GM12878 (cell line): ENCODE results near the gene ATP5F1D. TPM values are rescaled to one million over a fixed set of nuclear protein-coding genes. Genes with fewer than 3 reads are reported as not detected.

ENCODE experiments used
- CBX3 ChIP-seq: fragments of 200-600 bp; sonication (generic); IDR thresholded peaks from 2 replicates; pipeline ENCODE4 v1.6.1; 2016; ENCODE audit warnings: low read depth, borderline replicate concordance
- HDAC6 ChIP-seq: fragments of 200-600 bp; sonication (generic); IDR thresholded peaks from one replicate; pipeline ENCODE4 v1.8.0; 2017; ENCODE audit warnings: antibody characterized with exemption; ENCODE audit not compliant: unreplicated experiment
- POU2F2 ChIP-seq: IDR thresholded peaks from 3 replicates; pipeline ENCODE4 v1.6.1; 2011; ENCODE audit warnings: low read depth, mild to moderate bottlenecking, low read length, borderline replicate concordance
- RFX5 ChIP-seq: IDR thresholded peaks from 2 replicates; pipeline ENCODE4 v1.6.1; 2011; ENCODE audit warnings: low read depth, low read length, improper control_type of control experiment
- SIN3A ChIP-seq: IDR thresholded peaks from 2 replicates; pipeline ENCODE4 v1.6.1; 2012; ENCODE audit warnings: low read depth, low read length, improper control_type of control experiment
- SIX5 ChIP-seq: IDR thresholded peaks from 2 replicates; pipeline ENCODE4 v1.6.1; 2011; ENCODE audit warnings: mild to moderate bottlenecking, low read depth, low read length, moderate library complexity; ENCODE audit not compliant: severe bottlenecking
- ZNF207 ChIP-seq: fragments of 450-650 bp; IDR thresholded peaks from 2 replicates; pipeline ENCODE4 v1.6.1; 2014; ENCODE audit warnings: antibody characterized with exemption, mild to moderate bottlenecking, borderline replicate concordance
- polyA plus RNA-seq, 11 experiments: library from polyadenylated mRNA; depleted of rRNA in 4 of 11; unstranded in 6 of 11; stranded (reverse) in 5 of 11; fragments of >200 nt; fragmentation: Nextera tagmentation in 4 of 11; fragmentation: Illumina TruSeq in 1 of 11; extraction: Ambion mirVana in 4 of 11; extraction: Trizol in 1 of 11; gene quantifications; 1 replicate in 1 of 11; 2 replicates in 10 of 11; pipeline versions ENCODE4 v1.2.1 to v1.2.3, GENCODE V29; 2011 to 2016; ENCODE audit warnings: inconsistent platforms in 2 of 11, missing spikeins in 2 of 11, low read depth in 1 of 11
- total RNA-seq, 4 experiments: library from RNA; depleted of rRNA in 3 of 4; stranded (reverse); fragments of >200 nt in 3 of 4; fragmentation: Illumina TruSeq in 1 of 4; extraction: Trizol in 1 of 4; gene quantifications; 2 replicates each; pipeline versions ENCODE4 v1.2.1 to v1.2.3, GENCODE V29; 2013 to 2021
- TF ChIP-seq, protein P1 (sequence below): fragments of 450-650 bp; IDR thresholded peaks from 2 replicates; pipeline ENCODE4 v1.6.1; 2018; ENCODE audit warnings: borderline replicate concordance, mild to moderate bottlenecking; ENCODE audit not compliant: partially characterized antibody
- TF ChIP-seq, protein P2 (sequence below), 3 experiments: IDR thresholded peaks in 2 of 3; conservative IDR thresholded peaks in 1 of 3; 2 replicates each; pipeline ENCODE4 v1.5.1; 2011; ENCODE audit warnings: low read depth in 3 of 3, low read length in 3 of 3, mild to moderate bottlenecking in 3 of 3, control low read depth in 2 of 3, moderate library complexity in 2 of 3, inconsistent platforms in 1 of 3, mixed read lengths in 1 of 3; ENCODE audit not compliant: control insufficient read depth in 2 of 3, insufficient read depth in 1 of 3; ENCODE audit errors: extremely low read depth in 1 of 3
- TF ChIP-seq, protein P3 (sequence below): fragments of 450-650 bp; formaldehyde crosslinking; IDR thresholded peaks from 2 replicates; pipeline ENCODE4 v1.5.0; 2022; ENCODE audit warnings: mild to moderate bottlenecking, missing genetic modification characterization
- TF ChIP-seq, protein P4 (sequence below): IDR thresholded peaks from 2 replicates; pipeline ENCODE4 v1.6.1; 2011; ENCODE audit warnings: borderline replicate concordance, low read depth, mild to moderate bottlenecking, moderate library complexity, low read length; ENCODE audit not compliant: insufficient read depth, poor library complexity, severe bottlenecking

The ATP5F1D gene
- total and polyA plus RNA-seq, 10 of the 15 experiments (the other 5 are each of a cell fraction or from before 2014, with no cell fraction given), result 7.2 to 357 (median 49.5) TPM

DNA sequence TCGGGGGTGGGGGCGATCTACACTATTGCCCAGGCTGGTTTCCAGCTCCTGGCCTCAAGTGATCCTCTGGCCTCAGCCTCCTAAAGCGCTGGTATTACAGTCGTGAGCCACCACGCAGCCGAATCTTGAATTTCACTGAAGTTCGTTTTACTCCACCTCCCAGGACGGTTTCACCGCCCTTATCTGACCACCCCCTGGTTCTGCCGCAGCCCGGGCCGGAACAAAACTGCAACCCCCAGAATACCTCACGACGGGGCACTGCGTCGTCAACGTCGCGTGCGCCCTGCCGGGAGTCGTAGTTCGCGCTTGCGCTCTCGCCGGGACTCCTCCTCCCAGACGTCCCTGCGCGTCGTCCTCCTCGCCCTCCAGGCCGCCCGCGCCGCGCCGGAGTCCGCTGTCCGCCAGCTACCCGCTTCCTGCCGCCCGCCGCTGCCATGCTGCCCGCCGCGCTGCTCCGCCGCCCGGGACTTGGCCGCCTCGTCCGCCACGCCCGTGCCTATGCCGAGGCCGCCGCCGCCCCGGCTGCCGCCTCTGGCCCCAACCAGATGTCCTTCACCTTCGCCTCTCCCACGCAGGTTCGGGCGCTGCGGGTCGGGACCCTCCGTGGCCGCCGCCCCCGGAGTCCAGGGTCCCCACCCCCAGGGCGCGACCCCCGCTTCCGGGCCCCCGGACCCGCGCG lies at the start of gene ATP5F1D (continued):
- TF ChIP-seq, protein P1, sequence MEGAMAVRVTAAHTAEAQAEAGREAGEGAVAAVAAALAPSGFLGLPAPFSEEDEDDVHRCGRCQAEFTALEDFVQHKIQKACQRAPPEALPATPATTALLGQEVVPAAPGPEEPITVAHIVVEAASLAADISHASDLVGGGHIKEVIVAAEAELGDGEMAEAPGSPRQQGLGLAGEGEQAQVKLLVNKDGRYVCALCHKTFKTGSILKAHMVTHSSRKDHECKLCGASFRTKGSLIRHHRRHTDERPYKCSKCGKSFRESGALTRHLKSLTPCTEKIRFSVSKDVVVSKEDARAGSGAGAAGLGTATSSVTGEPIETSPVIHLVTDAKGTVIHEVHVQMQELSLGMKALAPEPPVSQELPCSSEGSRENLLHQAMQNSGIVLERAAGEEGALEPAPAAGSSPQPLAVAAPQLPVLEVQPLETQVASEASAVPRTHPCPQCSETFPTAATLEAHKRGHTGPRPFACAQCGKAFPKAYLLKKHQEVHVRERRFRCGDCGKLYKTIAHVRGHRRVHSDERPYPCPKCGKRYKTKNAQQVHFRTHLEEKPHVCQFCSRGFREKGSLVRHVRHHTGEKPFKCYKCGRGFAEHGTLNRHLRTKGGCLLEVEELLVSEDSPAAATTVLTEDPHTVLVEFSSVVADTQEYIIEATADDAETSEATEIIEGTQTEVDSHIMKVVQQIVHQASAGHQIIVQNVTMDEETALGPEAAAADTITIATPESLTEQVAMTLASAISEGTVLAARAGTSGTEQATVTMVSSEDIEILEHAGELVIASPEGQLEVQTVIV, result no peak
- no peak for TF ChIP-seq RFX5
- TF ChIP-seq, protein P2, sequence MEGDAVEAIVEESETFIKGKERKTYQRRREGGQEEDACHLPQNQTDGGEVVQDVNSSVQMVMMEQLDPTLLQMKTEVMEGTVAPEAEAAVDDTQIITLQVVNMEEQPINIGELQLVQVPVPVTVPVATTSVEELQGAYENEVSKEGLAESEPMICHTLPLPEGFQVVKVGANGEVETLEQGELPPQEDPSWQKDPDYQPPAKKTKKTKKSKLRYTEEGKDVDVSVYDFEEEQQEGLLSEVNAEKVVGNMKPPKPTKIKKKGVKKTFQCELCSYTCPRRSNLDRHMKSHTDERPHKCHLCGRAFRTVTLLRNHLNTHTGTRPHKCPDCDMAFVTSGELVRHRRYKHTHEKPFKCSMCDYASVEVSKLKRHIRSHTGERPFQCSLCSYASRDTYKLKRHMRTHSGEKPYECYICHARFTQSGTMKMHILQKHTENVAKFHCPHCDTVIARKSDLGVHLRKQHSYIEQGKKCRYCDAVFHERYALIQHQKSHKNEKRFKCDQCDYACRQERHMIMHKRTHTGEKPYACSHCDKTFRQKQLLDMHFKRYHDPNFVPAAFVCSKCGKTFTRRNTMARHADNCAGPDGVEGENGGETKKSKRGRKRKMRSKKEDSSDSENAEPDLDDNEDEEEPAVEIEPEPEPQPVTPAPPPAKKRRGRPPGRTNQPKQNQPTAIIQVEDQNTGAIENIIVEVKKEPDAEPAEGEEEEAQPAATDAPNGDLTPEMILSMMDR (IDR thresholded peaks at IDR 0.05 in 2 of 3, conservative IDR thresholded peaks at IDR 0.05 in 1 of 3; ENCODE audit: control insufficient read depth in 2 of 3, extremely low read depth in 1 of 3, insufficient read depth in 1 of 3, low read depth in 3 of 3, low read length in 3 of 3), result no peak
- no peak for TF ChIP-seq HDAC6
- TF ChIP-seq ZNF207, result no peak; the same call in 1 of the 2 replicates
- TF ChIP-seq, protein P3, sequence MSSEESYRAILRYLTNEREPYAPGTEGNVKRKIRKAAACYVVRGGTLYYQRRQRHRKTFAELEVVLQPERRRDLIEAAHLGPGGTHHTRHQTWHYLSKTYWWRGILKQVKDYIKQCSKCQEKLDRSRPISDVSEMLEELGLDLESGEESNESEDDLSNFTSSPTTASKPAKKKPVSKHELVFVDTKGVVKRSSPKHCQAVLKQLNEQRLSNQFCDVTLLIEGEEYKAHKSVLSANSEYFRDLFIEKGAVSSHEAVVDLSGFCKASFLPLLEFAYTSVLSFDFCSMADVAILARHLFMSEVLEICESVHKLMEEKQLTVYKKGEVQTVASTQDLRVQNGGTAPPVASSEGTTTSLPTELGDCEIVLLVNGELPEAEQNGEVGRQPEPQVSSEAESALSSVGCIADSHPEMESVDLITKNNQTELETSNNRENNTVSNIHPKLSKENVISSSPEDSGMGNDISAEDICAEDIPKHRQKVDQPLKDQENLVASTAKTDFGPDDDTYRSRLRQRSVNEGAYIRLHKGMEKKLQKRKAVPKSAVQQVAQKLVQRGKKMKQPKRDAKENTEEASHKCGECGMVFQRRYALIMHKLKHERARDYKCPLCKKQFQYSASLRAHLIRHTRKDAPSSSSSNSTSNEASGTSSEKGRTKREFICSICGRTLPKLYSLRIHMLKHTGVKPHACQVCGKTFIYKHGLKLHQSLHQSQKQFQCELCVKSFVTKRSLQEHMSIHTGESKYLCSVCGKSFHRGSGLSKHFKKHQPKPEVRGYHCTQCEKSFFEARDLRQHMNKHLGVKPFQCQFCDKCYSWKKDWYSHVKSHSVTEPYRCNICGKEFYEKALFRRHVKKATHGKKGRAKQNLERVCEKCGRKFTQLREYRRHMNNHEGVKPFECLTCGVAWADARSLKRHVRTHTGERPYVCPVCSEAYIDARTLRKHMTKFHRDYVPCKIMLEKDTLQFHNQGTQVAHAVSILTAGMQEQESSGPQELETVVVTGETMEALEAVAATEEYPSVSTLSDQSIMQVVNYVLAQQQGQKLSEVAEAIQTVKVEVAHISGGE (CRISPR knock-in tag), result no peak
- TF ChIP-seq CBX3, result no peak
- TF ChIP-seq SIN3A, result peak; percentile 72; the same call in 1 of the 2 replicates
- TF ChIP-seq POU2F2, result no peak
- peak; percentile 97 for TF ChIP-seq SIX5
- TF ChIP-seq, protein P4, sequence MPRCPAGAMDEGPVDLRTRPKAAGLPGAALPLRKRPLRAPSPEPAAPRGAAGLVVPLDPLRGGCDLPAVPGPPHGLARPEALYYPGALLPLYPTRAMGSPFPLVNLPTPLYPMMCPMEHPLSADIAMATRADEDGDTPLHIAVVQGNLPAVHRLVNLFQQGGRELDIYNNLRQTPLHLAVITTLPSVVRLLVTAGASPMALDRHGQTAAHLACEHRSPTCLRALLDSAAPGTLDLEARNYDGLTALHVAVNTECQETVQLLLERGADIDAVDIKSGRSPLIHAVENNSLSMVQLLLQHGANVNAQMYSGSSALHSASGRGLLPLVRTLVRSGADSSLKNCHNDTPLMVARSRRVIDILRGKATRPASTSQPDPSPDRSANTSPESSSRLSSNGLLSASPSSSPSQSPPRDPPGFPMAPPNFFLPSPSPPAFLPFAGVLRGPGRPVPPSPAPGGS, result no peak
